Measurements from ENCODE around the gene ZNF629.

ZNF629 gene

DNA sequence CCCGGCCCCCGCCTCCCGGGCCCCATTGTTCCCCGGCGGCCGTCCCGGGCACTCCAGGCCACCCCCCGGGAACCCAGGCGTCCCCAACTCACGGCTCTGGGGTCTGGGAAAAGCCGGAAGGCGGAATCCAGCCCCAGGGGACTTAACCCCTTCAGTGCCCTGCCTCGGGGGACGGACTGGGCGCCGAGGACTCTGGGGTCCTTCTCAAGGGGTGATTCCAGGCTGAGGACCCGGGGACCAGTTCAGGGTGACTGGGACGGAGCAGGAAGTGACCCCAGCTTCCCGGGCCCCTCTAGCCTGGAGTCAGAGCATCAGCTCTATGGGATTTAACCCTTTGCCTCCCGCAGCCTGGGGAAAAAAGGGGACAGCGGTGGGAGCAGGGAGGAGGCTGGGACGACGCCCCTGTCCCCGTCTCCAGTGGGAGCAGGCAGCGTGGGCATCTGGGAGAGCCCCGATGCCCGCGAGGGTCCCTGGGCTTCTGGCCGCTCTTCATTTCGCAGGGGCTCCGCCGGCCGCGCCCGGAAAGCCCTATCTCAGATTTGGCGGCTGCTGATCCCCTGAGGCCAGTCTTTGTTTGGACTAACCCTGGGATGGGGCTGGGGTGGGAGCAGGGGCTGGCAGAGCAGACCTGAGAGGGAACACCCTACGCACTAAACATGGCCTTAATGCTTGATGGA lies at the start of gene ZNF629:
Gene ZNF629 (minus strand): TSS at position 270 of the 677 bp plus-strand sequence. CDS start 2,723 bp downstream, outside the sequence.
- no peak for TF ChIP-seq GATA3 (IDR thresholded peaks at IDR 0.05; ENCODE audit: low read depth, low read length)
- no peak; the same call in 1 of the 2 replicates for TF ChIP-seq GATA2 (IDR thresholded peaks at IDR 0.05; ENCODE audit: low read depth, low read length)

DNA sequence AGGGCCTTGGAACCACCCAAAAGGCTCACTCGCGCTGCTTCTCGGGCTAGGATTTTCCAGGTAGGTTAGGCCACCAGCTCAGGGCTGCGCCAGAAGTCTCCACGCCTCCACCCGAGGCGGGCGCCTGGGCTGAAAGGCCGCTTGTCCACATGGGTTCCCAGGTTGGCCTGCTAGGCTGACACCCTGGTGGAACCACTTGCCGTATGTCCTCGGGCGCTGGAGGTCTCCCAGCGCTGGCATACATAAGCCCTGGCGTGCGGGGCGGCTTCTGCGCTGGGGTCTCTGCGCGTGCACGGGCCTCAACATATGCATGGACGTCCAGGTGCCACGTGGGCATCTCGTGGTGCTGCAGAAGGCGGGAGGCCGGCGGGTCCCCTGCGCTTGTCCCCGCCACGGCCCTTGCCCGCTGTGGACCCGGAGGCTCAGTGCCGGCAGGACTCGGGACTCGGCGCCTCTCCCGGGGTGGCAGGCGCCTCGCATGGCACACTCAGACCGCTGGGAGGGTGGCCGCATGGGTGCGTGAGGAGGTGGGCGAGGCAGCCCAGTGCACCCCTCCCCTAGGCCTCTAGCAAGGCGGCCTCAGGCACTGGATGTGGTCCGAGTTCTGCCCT lies 47.2 kb upstream of the ZNF629 start:
- TF ChIP-seq GATA2 (IDR thresholded peaks at IDR 0.05; ENCODE audit: low read depth, low read length) (no peak), GATA3 (IDR thresholded peaks at IDR 0.05; ENCODE audit: low read depth, low read length) (no peak)

DNA sequence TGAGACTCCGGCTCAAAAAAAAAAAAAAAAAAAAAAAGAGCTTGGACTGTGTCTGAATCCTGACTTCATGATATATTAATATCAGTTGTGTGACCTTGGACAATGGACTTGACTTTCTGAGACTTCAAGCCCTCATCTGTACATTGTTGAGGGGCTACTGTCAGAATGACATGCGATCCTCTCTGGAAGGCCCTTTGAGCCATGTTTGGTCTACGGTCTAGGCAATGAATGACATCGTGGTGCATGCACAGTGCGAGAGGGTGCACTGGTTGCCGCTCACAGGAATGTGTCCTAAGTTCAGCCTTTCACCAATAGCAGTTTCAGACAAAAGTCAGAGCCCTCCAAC lies 43.0 kb upstream of the ZNF629 start:
- TF ChIP-seq GATA3 (IDR thresholded peaks at IDR 0.05; ENCODE audit: low read depth, low read length) (no peak), GATA2 (IDR thresholded peaks at IDR 0.05; ENCODE audit: low read depth, low read length) (no peak)

DNA sequence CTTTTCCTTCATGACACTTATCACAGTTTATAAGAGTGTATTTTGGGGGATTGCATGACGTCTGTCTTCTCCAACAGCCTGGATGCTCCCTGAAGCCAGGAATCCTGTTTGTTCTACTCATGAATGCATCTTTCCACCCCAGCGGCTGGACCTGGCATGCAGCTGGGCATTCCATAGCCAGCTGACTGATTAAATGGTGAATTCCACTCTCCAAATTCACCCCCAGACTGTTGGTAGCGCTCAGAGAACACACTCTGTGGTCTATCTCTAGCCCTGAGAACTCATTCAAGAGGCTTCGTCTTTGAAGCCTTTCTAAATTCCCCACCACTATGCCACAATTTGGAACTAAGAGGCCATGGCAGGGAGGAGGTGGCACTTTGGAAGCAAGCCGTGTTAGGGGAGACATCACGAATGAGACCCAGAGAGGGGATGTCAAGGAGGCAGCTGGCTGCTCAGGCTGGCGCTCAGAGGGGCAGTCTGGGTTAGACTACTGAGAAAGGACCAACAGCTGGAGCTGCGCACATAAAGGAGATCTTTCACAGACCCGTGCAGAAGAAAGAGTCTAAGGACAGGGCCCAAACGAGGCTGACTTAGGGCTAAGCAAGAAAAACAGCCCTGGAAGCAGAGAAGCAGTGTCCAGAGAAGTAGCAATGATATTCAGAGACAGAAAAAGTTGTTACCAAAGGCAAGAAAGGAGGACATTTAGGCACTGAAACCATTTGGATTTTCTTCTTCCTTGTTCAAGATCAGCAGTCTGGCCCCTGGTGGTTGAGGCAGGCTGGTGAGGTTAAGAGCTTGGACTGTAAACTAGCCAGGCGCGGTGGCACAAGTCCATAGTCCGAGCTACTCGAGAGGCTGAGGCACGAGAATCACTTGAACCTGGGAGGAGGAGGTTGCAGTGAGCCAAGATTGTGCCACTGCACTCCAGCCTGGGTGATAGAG lies 42.4 kb upstream of the ZNF629 start:
- TF ChIP-seq GATA2 (IDR thresholded peaks at IDR 0.05; ENCODE audit: low read depth, low read length) (no peak), GATA3 (IDR thresholded peaks at IDR 0.05; ENCODE audit: low read depth, low read length) (no peak)

DNA sequence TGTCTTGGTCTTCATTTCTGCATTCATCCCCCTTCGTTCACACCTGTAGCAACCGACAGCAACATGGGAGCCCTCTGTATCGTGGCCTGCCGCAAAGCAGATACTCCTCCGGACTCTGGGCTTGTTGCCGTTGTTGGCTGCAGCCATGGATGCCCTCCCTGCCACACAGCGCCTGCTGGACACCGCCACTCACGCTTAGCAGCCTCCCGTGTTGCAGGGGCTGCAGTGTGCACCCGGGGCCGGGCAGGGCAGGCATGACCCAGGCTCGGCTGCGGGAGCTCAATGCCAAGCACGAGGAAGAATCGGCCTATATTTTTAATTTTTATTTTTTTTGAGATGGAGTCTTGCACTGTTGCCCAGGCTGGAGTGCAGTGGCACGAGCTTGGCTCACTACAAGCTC lies 34.9 kb upstream of the ZNF629 start:
- no peak for TF ChIP-seq GATA2 (IDR thresholded peaks at IDR 0.05; ENCODE audit: low read depth, low read length)
- TF ChIP-seq GATA3 (IDR thresholded peaks at IDR 0.05; ENCODE audit: low read depth, low read length), result no peak

DNA sequence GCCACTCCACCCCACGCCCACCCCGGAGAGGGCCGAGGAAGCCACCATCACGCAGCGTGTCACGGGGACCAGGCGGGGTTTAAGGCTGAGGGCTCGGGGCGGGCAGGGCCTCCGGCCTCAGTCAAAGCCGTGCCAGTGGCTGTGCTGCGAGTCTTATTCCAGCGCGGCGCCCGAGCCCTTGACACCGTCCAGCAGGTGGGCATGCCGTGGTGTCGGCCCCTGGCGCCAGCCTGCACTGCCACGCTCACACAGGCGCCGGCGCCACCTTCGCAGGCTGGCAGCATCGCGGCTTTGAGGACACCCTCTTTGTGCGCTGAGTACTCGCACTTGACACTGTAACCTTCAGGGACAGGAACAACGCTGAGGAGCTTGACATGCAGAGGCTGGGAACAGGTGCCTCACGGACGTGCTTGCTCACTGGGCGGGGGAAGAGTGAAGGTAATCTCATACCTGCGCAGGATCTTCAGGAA lies 34.0 kb upstream of the ZNF629 start:
- no peak for TF ChIP-seq GATA3 (IDR thresholded peaks at IDR 0.05; ENCODE audit: low read depth, low read length)
- TF ChIP-seq GATA2 (IDR thresholded peaks at IDR 0.05; ENCODE audit: low read depth, low read length), result no peak

DNA sequence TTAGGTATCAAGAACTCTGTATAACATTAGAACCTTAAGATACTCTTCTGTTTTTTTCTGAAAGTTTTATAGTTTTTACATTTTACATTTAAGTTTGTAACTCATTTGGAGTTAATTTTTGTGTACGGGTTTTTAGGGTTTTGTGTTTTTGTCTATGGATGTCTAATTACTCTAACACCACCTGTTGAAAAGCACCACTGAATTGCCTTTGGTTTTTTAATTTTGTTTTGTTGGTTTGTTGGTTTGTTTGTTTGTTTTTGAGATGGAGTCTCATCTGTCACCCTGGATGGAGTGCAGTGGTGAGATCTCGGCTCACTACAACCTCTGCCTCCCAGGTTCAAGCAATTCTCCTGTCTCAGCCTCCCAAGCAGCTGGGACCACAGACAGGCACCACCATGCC lies 29.8 kb upstream of the ZNF629 start:
- TF ChIP-seq GATA3 (IDR thresholded peaks at IDR 0.05; ENCODE audit: low read depth, low read length) (no peak), GATA2 (IDR thresholded peaks at IDR 0.05; ENCODE audit: low read depth, low read length) (no peak)

DNA sequence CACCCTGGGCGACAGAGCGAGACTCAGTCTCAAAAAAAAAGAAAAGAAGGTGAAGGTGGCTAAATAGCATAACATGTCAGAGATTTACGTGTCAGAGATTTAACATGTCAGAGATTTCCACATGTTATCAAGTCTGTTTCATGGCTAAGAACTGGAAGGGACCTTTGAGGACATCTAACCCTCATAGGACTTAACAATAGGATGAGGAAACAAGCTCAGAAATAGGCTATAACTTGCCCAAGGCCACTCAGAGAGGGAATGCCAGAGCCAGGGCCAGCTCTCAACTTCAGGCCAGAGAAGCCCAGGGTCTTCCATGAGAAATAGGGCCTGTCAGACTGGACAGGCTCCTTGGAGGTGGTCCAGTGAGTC lies 26.8 kb upstream of the ZNF629 start:
- TF ChIP-seq GATA2 (IDR thresholded peaks at IDR 0.05; ENCODE audit: low read depth, low read length), result no peak
- no peak for TF ChIP-seq GATA3 (IDR thresholded peaks at IDR 0.05; ENCODE audit: low read depth, low read length)

DNA sequence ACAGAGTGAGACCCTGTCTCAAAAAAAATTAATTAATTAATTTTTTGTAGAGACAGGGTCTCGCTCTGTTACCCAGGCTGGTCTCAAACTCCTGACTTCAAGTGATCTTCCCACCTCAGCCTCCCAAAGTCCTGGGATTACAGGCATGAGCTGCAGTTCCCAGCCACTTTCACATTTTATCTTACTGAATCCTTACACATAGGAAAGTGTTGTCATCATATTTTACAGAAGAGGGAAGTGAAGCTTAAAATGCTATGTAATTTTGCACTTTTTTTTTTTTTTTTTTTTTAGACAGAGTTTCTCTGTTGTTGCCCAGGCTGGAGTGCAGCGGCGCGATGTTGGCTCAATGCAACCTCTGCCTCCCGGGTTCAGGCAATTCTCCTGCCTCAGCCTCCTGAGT lies 21.1 kb upstream of the ZNF629 start:
- no peak for TF ChIP-seq GATA3 (IDR thresholded peaks at IDR 0.05; ENCODE audit: low read depth, low read length)
- no peak for TF ChIP-seq GATA2 (IDR thresholded peaks at IDR 0.05; ENCODE audit: low read depth, low read length)

DNA sequence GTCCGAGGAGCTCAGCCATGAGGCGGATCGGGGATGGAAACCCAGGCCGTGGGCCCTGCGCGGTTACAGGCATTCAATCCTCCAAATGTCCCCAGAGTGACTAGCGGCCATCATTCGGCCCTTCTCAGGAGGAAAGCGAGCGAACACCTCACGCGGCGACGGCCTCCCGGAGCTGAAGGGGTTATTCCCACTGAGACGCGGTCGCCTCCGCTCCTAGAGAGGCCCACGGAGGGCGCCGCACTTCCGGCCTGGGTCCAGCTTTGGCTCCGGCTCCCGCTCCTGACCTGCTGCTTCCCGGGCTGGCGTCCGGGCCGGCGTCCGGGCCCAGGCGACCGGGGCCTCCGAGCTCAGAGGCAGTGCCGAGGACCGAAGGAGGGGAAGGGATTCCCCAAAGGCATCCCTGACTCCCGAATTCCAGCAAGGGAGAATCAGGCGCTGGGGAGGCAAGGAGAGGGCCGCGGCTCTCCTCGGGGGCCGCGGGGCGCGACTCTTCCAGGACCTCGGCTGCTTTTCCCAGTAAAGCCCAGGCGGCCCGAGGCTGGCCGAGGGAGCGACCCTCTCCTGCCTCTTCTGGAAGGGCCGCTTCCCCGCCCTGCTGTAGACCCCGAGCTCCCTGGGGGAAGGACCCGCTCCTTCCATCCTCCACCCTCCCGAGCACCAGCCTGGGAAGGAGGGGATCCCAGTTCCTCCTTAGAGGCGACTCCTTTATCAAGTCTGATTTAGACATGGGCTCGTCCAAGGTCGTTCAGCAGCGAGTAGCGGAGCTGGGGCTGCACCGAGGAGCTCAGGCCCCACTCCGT lies 18.6 kb upstream of the ZNF629 start:
- no peak for TF ChIP-seq GATA2 (IDR thresholded peaks at IDR 0.05; ENCODE audit: low read depth, low read length)
- no peak for TF ChIP-seq GATA3 (IDR thresholded peaks at IDR 0.05; ENCODE audit: low read depth, low read length)

DNA sequence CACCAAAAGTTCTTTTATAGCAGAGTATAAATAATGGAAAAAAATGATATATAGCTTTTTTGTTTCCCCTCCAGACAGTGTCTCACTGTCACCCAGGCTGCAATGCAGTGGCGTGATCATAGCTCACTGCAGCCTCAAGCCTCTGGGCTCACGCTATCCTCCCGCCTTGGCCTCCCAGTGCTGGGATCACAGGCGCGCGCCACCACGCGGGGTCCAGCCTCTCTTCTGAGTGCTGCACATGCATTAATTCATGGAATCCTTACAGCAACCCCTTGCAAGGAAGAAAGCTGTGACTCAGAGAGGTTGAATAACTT lies 18.0 kb upstream of the ZNF629 start:
- no peak for TF ChIP-seq GATA2 (IDR thresholded peaks at IDR 0.05; ENCODE audit: low read depth, low read length)
- no peak for TF ChIP-seq GATA3 (IDR thresholded peaks at IDR 0.05; ENCODE audit: low read depth, low read length)

DNA sequence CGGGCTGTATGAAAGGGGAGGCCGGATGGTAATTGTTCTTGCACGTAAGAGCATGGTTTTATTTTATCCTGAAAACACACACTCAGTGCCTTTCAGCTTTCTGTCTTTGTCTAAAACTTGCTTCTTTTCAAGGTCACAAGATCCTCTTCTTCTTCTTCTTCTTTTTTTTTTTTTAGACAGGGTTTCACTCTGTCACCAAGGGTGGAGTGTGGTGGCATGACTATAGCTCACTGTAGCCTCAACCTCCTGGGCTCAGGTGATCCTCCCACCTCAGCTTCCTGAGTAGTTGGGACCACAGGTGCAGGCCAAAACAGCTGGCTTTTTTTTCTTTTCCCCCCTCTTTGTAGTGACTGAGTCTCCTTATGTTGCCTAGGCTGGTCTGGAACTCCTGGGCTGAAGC lies 15.9 kb upstream of the ZNF629 start:
- no peak for TF ChIP-seq GATA2 (IDR thresholded peaks at IDR 0.05; ENCODE audit: low read depth, low read length)
- no peak for TF ChIP-seq GATA3 (IDR thresholded peaks at IDR 0.05; ENCODE audit: low read depth, low read length)

DNA sequence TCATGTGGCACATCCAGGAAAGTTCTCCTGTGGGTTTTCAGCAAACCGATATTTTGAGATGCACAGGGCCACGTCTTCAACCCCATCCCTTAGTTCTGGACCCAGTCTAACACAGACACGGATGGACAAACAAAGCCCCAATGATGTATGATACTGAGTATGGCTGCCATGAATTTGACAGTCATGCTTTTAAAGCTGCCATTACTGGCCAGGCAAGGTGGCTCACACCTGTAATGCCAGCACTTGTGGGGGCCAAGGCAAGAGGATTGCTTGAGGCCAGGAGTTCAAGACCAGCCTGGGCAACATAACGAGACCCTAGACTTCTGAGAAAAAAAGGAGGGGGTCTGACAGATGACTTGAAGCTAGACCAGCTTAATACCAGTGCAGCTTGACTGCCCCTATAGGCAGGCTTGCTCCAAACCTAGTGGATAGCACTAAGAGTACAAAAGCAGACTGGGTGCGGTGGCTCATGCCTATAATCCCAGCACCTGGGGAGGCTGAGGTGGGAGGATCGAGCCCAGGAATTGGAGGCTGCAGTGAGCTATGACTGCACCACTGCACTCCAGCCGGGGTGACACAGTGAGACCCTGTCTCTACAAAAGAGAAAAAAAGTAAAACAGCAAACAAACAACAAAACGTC lies 10.8 kb upstream of the ZNF629 start:
- TF ChIP-seq GATA2 (IDR thresholded peaks at IDR 0.05; ENCODE audit: low read depth, low read length), result no peak
- no peak for TF ChIP-seq GATA3 (IDR thresholded peaks at IDR 0.05; ENCODE audit: low read depth, low read length)
